Loucy (cell line): Measurements from ENCODE around the gene CD109.

ENCODE experiments used
- H2AFZ ChIP-seq: fragments of 200-600 bp; sonication (generic); 2 replicates; pipeline ENCODE4 v1.6.0; 2016; ENCODE audit warnings: antibody characterized with exemption, mild to moderate bottlenecking, low read length, moderate library complexity
- H3F3A ChIP-seq: fragments of 200-600 bp; 2 replicates; pipeline ENCODE4 v1.6.0; 2016; ENCODE audit warnings: antibody characterized with exemption, low read depth, mild to moderate bottlenecking
- H3K27me3 ChIP-seq: fragments of 200-600 bp; sonication (generic); 2 replicates; pipeline ENCODE4 v1.6.1; 2014; ENCODE audit warnings: low read length, mild to moderate bottlenecking; ENCODE audit not compliant: insufficient read depth, poor library complexity, severe bottlenecking
- H3K36me3 ChIP-seq: fragments of 200-600 bp; sonication (generic); 2 replicates; pipeline ENCODE4 v1.6.1; 2016; ENCODE audit warnings: low read length; ENCODE audit not compliant: insufficient read depth
- H3K4me1 ChIP-seq: fragments of 200-600 bp; sonication (generic); 2 replicates; pipeline ENCODE4 v1.5.1; 2014; ENCODE audit warnings: low read length, mild to moderate bottlenecking; ENCODE audit not compliant: insufficient read depth, poor library complexity, severe bottlenecking
- H3K4me2 ChIP-seq: fragments of 200-600 bp; sonication (generic); 2 replicates; pipeline ENCODE4 v1.6.0; 2014; ENCODE audit warnings: antibody characterized with exemption, low read length, low read depth, mild to moderate bottlenecking; ENCODE audit not compliant: poor library complexity, severe bottlenecking
- H3K4me3 ChIP-seq: fragments of 200-600 bp; sonication (generic); 2 replicates; pipeline ENCODE4 v1.5.1; 2014; ENCODE audit warnings: low read length, mild to moderate bottlenecking, mixed read lengths; ENCODE audit not compliant: poor library complexity, severe bottlenecking
- H3K79me2 ChIP-seq: fragments of 200-600 bp; sonication (generic); 2 replicates; pipeline ENCODE4 v1.6.1; 2014; ENCODE audit warnings: low read length; ENCODE audit not compliant: insufficient read depth
- H3K9ac ChIP-seq: fragments of 200-600 bp; sonication (generic); 2 replicates; pipeline ENCODE4 v1.6.0; 2014; ENCODE audit warnings: mild to moderate bottlenecking, low read depth, low read length, moderate library complexity; ENCODE audit not compliant: poor library complexity, severe bottlenecking
- H3K9me2 ChIP-seq: fragments of 200-600 bp; sonication (generic); replicated peaks from 2 replicates; pipeline ENCODE4 v1.6.1; 2016; ENCODE audit warnings: low read depth, low read length, mixed read lengths
- H3K9me3 ChIP-seq: fragments of 200-600 bp; sonication (generic); 2 replicates; pipeline ENCODE4 v1.6.1; 2014; ENCODE audit warnings: mild to moderate bottlenecking, antibody characterized with exemption, low read length, low read depth; ENCODE audit not compliant: insufficient read depth
- H4K20me1 ChIP-seq: fragments of 200-600 bp; sonication (generic); 2 replicates; pipeline ENCODE4 v1.6.0; 2014; ENCODE audit warnings: antibody characterized with exemption, low read length, mild to moderate bottlenecking; ENCODE audit not compliant: insufficient read depth, poor library complexity, severe bottlenecking
- CTCF ChIP-seq: fragments of 200-600 bp; sonication (generic); conservative IDR thresholded peaks from 2 replicates; pipeline ENCODE4 v1.5.1; 2014; ENCODE audit warnings: mild to moderate bottlenecking, antibody characterized with exemption, low read length
- EZH2phosphoT487 ChIP-seq: fragments of 200-600 bp; IDR thresholded peaks from 2 replicates; pipeline ENCODE4 v1.6.1; 2018; ENCODE audit warnings: antibody characterized with exemption, mild to moderate bottlenecking, moderate library complexity, borderline replicate concordance

CD109 gene

DNA sequence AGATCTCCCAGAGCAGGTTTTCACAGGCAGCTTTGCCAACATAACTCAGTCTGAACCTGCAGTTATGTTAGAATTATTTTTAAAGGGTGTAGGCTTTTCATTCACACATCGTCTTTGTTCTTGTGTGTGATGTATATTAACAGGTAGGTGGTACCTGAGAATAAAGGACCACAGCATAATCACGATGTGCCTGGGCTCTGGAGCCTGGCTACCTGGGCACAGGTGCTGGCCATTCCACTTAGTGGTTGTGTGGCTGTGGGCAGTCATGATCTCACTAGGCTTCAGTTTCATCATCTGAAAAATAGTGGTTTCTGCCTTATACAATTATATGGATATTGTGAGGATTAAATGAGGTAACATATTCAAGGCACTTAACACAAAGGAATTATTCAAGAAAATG lies 6.4 kb downstream of the CD109 start:
- no peaks in the 10 kb centered on the region for H3K9me2 ChIP-seq
- H3K4me2 ChIP-seq: peak overlapping the region; percentile 50
- no peaks in the 10 kb centered on the region for H3K9me3 ChIP-seq
- no peak overlapping the region for H3K9ac ChIP-seq
- H3K36me3 ChIP-seq: peaks cover 14% of the 10 kb centered on the region; the same call in 1 of the 2 replicates
- H3F3A ChIP-seq: no peaks in the 10 kb centered on the region
- TF ChIP-seq CTCF: no peak
- TF ChIP-seq EZH2phosphoT487: no peak
- H3K27me3 ChIP-seq: no peaks in the 10 kb centered on the region
- no peaks in the 10 kb centered on the region for H4K20me1 ChIP-seq
- no peak overlapping the region for H3K4me3 ChIP-seq
- H3K4me1 ChIP-seq: peaks cover 64% of the 10 kb centered on the region
- H3K79me2 ChIP-seq: peaks cover 29% of the 10 kb centered on the region; the same call in 1 of the 2 replicates
- H2AFZ ChIP-seq: no peak overlapping the region

DNA sequence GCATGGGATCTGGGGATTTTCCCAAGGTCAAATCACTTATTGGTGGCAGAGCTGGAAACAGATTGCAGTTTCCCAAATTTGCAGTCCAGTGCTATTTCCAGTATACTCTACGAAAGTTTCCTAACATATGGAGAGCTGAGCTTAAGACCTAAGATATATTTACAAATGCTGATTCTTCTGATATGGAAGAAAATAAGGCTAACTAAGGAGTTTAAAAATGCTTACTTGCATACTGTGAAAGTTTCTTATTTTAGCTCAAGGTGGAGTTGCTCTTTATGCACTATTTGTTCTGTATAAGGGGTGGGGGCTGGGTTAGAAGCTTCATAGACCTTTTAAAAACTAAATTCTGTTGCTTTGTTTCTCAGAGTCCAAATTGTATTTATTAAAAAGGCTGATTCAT lies 7.5 kb downstream of the CD109 start:
- TF ChIP-seq EZH2phosphoT487: no peak
- peaks cover 14% of the 10 kb centered on the region; the same call in 1 of the 2 replicates for H3K36me3 ChIP-seq
- no peaks in the 10 kb centered on the region for H3K27me3 ChIP-seq
- peaks cover 53% of the 10 kb centered on the region for H3K4me1 ChIP-seq
- H3K9me3 ChIP-seq: no peaks in the 10 kb centered on the region
- no peak overlapping the region for H3K4me2 ChIP-seq
- peaks cover 22% of the 10 kb centered on the region; the same call in 1 of the 2 replicates for H3K79me2 ChIP-seq
- H4K20me1 ChIP-seq: no peaks in the 10 kb centered on the region
- H3K4me3 ChIP-seq: no peak overlapping the region
- no peak overlapping the region for H3K9ac ChIP-seq
- no peak overlapping the region for H2AFZ ChIP-seq
- no peaks in the 10 kb centered on the region for H3K9me2 ChIP-seq
- H3F3A ChIP-seq: no peaks in the 10 kb centered on the region

- peak overlapping the region; percentile 2 for H3K4me2 ChIP-seq
- no peaks in the 10 kb centered on the region for H3K27me3 ChIP-seq
- H2AFZ ChIP-seq: no peak overlapping the region
- no peaks in the 10 kb centered on the region for H3K9me3 ChIP-seq
- peaks cover 14% of the 10 kb centered on the region; the same call in 1 of the 2 replicates for H3K36me3 ChIP-seq
- H3K4me1 ChIP-seq: peaks cover 45% of the 10 kb centered on the region
- H3F3A ChIP-seq: no peaks in the 10 kb centered on the region
- H4K20me1 ChIP-seq: no peaks in the 10 kb centered on the region
- no peak overlapping the region for H3K9ac ChIP-seq
- H3K4me3 ChIP-seq: no peak overlapping the region
- no peaks in the 10 kb centered on the region for H3K9me2 ChIP-seq
- TF ChIP-seq EZH2phosphoT487 (no peak), CTCF (no peak)
- peaks cover 17% of the 10 kb centered on the region; the same call in 1 of the 2 replicates for H3K79me2 ChIP-seq
Observed at GRCh38 chr6:73704260-73704659, 8.3 kb downstream of the CD109 start.

- Histone ChIP-seq H3K4me3 (no peak overlapping the region), H3K27me3 (no peaks in the 10 kb centered on the region), H3F3A (no peaks in the 10 kb centered on the region), H3K4me1 (peaks cover 40% of the 10 kb centered on the region), H3K9me3 (no peaks in the 10 kb centered on the region), H3K9me2 (no peaks in the 10 kb centered on the region), H3K36me3 (peaks cover 14% of the 10 kb centered on the region; the same call in 1 of the 2 replicates), H3K4me2 (peak overlapping the region; percentile 2), H2AFZ (no peak overlapping the region), H3K9ac (no peak overlapping the region), H4K20me1 (no peaks in the 10 kb centered on the region), H3K79me2 (peaks cover 17% of the 10 kb centered on the region; the same call in 1 of the 2 replicates)
- TF ChIP-seq EZH2phosphoT487 (no peak), CTCF (no peak)
Observed at GRCh38 chr6:73704798-73705197, 8.8 kb downstream of the CD109 start.
